ENCODE measurements around the gene KIF1B.

Gene KIF1B

GRCh38 chr1:10283318-10283984 is 73.1 kb downstream of the KIF1B start:
- DNase-seq, result no peak

DNA sequence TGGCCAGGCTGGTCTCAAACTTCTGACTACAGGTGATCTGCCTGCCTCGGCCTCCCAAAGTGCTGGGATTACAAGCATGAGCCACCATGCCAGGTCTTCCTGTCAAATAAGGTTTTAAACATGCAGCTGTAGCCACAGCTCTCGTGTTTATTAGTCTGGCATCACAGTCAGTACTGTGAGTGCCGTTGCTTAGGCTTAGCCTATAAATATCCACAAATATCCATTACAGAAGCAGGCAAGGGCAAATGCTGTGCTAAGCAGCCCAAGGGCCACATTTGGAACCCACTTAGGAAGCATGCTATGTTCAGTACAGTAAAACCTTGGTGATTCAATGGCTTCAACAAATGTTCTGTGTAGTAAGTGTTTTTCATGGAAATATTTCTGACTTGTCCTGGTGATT is 75.9 kb downstream of the KIF1B start:
- no peak for DNase-seq

GRCh38 chr1:10287023-10287645 is 76.8 kb downstream of the KIF1B start:
- DNase-seq, result no peak

GRCh38 chr1:10288029-10288615 is 77.8 kb downstream of the KIF1B start:
- no peak for DNase-seq

GRCh38 chr1:10291705-10292104 is 81.3 kb downstream of the KIF1B start:
- no peak for DNase-seq

GRCh38 chr1:10292188-10292587 is 81.8 kb downstream of the KIF1B start:
- DNase-seq, result no peak

DNA sequence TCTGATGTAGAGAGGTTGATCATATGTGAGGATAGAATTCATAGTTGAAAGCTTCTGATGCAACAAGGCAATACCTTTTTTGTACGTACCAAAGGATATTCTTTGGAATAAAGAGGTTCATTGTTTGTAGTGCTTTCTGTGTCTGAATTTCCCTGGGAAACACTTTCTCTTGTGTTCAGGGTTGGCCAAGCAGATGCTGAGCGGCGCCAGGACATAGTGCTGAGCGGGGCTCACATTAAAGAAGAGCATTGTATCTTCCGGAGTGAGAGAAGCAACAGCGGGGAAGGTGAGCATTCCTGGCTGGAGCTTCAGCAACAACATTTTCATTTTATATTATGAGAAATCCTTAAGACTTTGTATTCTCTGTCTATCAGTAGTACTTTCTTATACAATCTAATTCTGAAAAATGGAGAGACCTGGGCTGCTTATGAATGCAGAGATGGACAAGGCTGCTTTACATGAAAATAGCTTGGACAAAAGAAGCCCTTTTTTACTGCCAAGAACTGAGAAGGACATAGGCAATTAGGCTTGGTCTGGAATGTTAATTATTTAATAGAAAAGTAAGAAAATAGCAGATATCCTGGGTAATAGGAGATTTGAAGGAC is 85.2 kb downstream of the KIF1B start:
- no peak for DNase-seq

- no peak for DNase-seq
Observed at GRCh38 chr1:10299151-10299550, 88.8 kb downstream of the KIF1B start.

DNA sequence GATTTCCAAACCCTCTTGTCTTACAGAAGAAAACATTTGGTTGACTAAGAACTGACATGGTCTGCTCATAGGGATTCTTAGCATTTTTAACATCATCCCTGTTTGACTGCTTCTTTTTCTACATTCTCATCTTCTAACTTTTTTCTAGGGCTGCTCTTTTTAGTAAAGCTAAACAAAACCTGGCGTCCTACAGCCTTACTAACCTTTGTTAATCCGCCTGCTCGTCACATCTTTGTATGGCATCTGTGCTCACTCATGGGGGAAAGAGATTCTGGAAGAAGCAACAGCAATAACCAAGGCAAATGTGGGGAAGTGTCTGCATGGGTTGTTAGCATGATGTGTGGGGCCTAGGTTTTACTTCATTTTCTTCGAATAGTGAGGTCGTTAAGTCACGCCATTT is 92.0 kb downstream of the KIF1B start:
- DNase-seq, result no peak

DNA sequence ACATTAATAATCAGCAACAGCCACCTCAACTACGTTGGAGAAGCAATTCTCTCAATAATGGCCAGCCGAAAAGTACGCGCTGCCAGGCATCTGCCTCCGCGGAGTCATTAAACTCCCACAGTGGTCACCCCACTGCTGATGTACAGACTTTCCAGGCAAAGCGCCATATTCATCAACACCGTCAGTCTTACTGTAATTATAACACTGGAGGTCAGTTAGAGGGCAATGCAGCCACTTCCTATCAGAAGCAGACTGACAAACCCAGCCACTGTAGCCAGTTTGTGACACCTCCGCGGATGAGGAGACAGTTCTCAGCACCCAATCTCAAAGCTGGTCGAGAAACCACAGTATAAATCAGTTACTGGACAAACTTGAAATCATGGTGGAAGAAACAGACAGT is 93.9 kb downstream of the KIF1B start:
- no peak for DNase-seq

DNA sequence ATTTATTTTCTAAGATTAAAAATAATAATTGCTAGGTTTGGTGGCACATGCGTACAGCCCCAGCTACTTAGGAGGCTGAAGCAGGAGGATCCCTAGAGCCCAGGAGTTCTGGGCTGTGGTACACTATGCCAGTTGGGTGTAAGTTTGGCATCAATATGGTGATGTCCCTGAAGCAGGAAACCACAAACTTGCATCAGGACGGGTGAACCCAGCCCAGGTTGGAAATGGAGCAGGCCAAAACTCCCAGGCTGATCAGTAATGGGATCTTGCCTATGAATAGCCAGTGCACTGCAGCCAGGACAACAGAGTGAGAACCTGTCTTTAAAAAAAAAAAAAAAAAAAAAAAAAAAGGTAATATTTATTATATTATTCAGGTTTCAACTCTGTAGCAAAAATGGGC is 96.1 kb downstream of the KIF1B start:
- DNase-seq, result no peak

DNA sequence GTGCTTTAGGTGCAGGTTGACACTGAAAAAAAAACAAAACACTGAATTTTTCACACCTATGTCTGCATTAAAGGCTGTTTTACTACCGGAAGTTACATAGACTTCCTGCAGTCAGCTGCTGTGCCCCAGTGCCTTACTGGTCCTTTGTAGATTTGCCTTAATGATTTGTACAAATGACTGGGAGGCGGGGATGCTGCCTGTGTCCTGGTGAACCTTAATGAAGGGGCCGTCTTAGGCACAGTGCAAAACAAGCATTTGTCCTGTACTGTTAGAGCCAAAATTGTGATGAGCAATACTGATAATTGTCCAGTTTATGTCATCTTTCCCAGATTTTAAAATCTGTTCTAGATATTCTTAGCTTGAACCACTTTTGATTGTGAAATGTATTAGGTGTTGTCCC is 97.6 kb downstream of the KIF1B start:
- no peak for DNase-seq

- DNase-seq, result no peak
Observed at GRCh38 chr1:10309243-10310011, 99.1 kb downstream of the KIF1B start.

DNA sequence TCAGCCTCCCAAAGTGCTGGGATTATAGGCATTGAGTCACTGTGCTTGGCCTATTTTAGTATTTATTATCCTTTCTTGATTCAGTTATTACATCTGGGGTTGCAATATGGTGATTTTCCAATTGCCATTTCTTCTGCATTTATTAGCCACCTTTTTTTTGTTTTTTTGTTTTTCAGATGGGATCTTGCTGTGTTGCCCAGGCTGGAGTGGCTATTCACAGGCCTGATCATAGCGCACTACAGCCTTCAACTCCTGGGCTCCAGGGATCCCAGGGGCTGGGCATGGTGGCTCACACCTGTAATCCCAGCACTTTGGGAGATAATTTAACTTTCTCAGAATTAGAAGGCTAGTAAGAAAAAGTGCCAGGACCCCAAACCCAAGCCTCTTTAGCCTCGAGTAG is 106.4 kb downstream of the KIF1B start:
- no peak for DNase-seq

DNA sequence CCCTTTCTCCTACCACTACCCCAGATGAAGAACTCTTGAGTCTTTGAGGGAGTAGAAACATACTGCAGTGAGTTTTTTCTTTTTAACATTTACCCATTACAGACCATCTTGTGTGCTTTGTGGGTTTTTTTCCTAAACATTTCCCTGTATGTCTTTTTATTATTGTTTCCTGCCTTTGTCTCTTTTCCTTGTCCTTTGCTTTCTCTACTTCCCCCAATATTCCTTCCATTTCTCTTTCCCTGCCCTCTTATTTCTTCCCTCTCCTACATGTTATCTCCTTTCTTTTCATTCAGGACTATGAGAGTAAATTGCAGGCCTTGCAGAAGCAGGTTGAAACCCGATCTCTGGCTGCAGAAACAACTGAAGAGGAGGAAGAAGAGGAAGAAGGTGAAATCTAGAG is 109.4 kb downstream of the KIF1B start:
- no peak for DNase-seq

- no peak for DNase-seq
Observed at GRCh38 chr1:10320336-10320735, 110.0 kb downstream of the KIF1B start.

DNA sequence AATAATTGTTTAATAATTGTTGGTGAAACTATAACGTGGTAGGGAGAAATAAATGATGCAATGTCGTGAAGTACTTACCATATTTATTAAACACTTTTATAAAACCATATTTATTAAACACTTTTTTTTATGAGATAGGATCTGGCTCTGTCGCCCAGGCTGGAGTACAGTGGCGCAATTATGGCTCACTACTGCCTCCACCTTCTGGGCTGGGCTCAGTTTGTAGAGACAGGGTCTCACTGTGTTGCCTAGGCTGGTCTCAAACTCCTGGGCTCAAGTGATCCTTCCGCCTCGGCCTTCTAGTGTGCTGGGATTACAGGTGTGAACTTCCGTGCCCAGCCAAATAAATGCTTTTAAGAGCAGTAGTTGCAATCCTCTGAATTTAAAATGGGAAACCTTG is 112.5 kb downstream of the KIF1B start:
- DNase-seq, result no peak

- no peak for DNase-seq
Observed at GRCh38 chr1:10324627-10325026, 114.3 kb downstream of the KIF1B start.

- DNase-seq, result no peak
Observed at GRCh38 chr1:10325521-10325920, 115.2 kb downstream of the KIF1B start.

DNA sequence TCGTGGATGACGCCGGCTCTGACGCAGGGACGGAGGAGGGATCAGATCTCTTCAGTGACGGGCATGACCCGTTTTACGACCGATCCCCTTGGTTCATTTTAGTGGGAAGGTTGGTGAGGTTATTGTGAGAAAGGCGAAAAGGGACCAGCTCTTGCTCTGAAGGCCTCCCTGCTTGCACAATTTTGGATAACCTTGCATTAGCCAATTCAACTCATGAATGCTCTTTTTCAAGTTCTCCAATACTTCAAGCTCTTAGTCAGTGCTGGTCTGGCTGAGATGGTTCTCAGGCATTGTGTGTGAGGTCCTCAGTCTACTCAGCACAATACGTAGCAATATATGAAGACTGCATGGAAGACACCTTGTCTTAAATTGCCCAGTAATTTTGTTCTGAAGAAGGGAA is 115.9 kb downstream of the KIF1B start:
- DNase-seq, result no peak

DNA sequence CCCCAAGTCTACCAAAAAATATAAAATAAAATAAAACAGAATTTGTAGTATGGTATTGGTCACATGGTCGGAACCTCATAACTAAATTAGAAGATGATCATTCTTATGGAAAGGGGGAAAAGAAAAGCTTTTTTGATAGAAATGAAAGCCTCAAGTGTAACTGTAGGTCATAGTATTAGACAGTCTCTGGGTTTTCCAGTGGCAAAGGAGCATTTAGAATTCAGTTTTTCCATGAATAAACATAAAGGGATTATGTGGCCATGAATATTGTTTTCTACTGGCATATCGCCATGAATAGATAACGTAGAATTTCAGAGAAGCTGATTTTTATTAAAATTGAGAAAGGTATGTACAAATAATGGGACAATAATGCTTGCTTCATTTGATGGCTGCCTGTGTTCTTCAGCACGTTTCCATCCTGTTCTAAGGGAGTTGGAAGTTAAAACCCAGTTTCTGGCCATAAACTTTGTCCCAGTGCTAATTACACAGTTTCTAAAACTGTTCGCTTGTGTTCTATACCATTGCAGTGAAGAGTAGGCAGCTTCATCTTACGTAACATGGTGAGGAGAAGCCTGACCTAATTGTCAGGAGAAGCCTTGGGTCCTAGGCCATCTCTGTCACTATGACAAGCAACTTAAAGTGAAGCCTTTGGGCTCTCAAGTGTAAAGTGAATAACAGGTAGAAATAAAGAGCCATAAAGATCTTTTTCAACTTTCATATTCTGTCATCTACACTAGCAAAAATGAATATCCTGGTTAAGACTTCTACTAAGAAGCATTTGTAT is 118.0 kb downstream of the KIF1B start:
- DNase-seq, result no peak

- no peak for DNase-seq
Observed at GRCh38 chr1:10337436-10337835, 127.1 kb downstream of the KIF1B start.

DNA sequence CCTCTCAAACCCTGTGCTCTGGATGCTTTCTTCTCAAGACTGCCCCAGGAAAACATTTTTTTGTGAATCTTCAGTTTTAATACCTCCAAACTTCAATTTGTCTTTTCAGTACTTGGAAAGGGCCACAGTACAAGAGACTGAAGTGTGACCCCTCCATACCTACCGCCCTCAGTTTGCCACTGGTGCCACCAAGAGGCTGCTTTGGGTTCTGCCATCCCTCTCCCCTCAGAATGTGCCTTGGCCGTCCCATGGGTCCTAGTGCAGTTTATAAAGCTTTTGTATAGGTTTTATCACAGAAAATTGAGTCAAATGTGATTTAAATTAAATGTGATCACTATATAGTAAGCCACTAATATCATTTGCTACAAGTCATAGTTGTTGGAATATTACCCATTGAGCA is 127.7 kb downstream of the KIF1B start:
- DNase-seq, result no peak

Data from activated CD4-positive, alpha-beta T cell treated with anti-CD3 and anti-CD28 coated beads for 1 hour (primary cell).